GM12801 (cell line): ENCODE measurements around the gene SLC28A1.

Experiments used
- CTCF ChIP-seq: IDR thresholded peaks from one replicate; pipeline ENCODE4 v1.5.1; 2011; ENCODE audit warnings: control low read depth; ENCODE audit not compliant: insufficient read length; ENCODE audit errors: extremely low read depth

SLC28A1 gene

GRCh38 chr15:84914351-84914750 lies 29.9 kb downstream of the SLC28A1 start:
- no peak for TF ChIP-seq CTCF

- no peak for TF ChIP-seq CTCF
These were observed 30.6 kb downstream of the SLC28A1 start for GRCh38 chr15:84914909-84915605.

- TF ChIP-seq CTCF = no peak
These were observed 31.1 kb downstream of the SLC28A1 start for GRCh38 chr15:84915606-84915958.

- TF ChIP-seq CTCF = no peak
These were observed 33.0 kb downstream of the SLC28A1 start for GRCh38 chr15:84917452-84917851.

- no peak for TF ChIP-seq CTCF
These were observed 34.7 kb downstream of the SLC28A1 start for GRCh38 chr15:84919106-84919667.

- no peak for TF ChIP-seq CTCF
These were observed 36.7 kb downstream of the SLC28A1 start for GRCh38 chr15:84921121-84921520.

- no peak for TF ChIP-seq CTCF
These were observed 38.1 kb downstream of the SLC28A1 start for GRCh38 chr15:84922530-84922929.
